Heart left ventricle (tissue), 13 donors: ENCODE results near the gene FOXRED1.

Source experiments
- CTCF ChIP-seq, 12 donors: fragments of 200-600 bp; sonication (generic) in 4 of 12; IDR thresholded peaks; one replicate each; pipeline versions ENCODE4 v1.5.0 to v1.8.0; 2018 to 2022; ENCODE audit warnings: antibody characterized with exemption in 12 of 12, mild to moderate bottlenecking in 5 of 12
- POLR2A ChIP-seq, 2 donors: fragments of 450-650 bp; IDR thresholded peaks; one replicate each; pipeline ENCODE4 v1.6.1; 2017; ENCODE audit warnings: antibody characterized with exemption in 2 of 2, mild to moderate bottlenecking in 2 of 2, moderate library complexity in 2 of 2
- donor health status: ischemic (EF 13 %, LVEDD 7.1; RV severe dilation, severe dysfunction).
- donor health status: DM: no; HTN: yes; CAD: no.
- donor health status: DM: no; HTN: no; CAD: no.
- donor health status: ischemic (EF 25% LVEDD 6.9; RV normal size, moderate dysfunction).
- donor health status: ischemic (EF 25% LVEDD 5.7; RV mildly dilated, moderate dysfunction).
- donor health status: ischemic (EF 35%, LVEDD 5.7; RV mildly dilated, moderate dysfunction).
- donor health status: nonischemic (EF 11% LVEDD 7.7; RV severe dilation, severe dysfunction).
- donor health status: DM: yes; HTN: yes; CAD: no.
- donor health status: PGD.
- donor health status: ischemic (EF 29% LVEDD 5.4; RV normal size, mild dysfunction).
- donor health status: nonischemic (EF 23%, LVEDD 6.1; RV moderate dilation, normal function).

DNA sequence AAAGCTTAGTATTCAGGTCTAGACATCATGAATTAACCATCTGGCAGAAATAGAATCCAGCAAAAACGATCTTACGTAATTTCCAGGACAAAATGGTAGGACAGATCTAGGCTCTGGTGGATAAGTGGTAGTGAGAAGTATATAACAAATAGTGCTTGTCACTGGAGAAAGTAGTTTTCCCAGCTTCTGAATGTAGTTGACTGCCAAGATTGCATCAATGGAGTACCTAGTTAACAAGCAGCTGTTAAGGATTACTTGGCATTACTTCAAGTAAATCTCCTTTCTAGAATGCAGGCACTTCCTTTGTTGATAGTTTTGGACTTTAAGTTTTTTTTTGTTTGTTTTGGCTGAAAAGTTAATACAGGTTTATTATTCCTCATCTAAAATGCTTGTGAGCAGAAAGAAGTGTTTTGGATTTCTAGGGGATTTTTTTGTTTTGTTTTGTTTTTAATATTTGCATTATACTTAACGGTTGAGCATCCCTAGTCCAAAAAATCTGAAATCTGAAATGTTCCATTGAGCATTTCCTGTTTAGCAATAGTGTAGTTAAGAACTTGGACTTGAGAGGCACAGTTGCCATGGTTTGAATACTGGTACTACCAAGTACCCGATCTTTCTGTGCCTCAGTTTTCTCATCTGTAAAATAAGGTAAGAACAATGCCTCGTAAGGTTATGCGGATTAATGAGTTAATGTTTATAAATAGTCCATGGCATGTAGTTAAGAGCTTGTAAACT, 37.1 kb upstream of the FOXRED1 start:
- no peak for TF ChIP-seq CTCF (IDR thresholded peaks at IDR 0.05)
- TF ChIP-seq POLR2A (IDR thresholded peaks at IDR 0.05): no peak
